Esophagus squamous epithelium (tissue), 4 donors: ENCODE measurements around the gene CDK5R2.

Experiments
- CTCF ChIP-seq, 6 experiments: fragments of 450-650 bp in 4 of 6; fragments of 200-600 bp in 2 of 6; sonication (generic) in 2 of 6; IDR thresholded peaks; one replicate each; pipeline ENCODE4 v1.5.1; 2016 to 2019; ENCODE audit warnings: antibody characterized with exemption in 6 of 6, mild to moderate bottlenecking in 4 of 6, moderate library complexity in 4 of 6
- POLR2A ChIP-seq, 4 donors: fragments of 450-650 bp; IDR thresholded peaks; one replicate each; pipeline ENCODE4 v1.6.1; 2017; ENCODE audit warnings: antibody characterized with exemption in 4 of 4, mild to moderate bottlenecking in 4 of 4, moderate library complexity in 3 of 4

GRCh38 chr2:218957671-218958070 lies 1.8 kb upstream of the CDK5R2 start:
- TF ChIP-seq POLR2A (IDR thresholded peaks at IDR 0.05) (no peak), CTCF (IDR thresholded peaks at IDR 0.05) (no peak)
